Mammary epithelial cell (primary cell): ENCODE results near the gene RAI14.

ENCODE experiments used
- CTCF ChIP-seq, 2 donors: IDR thresholded peaks in 1 of 2; conservative IDR thresholded peaks in 1 of 2; 2 replicates each; pipeline ENCODE4 v1.5.1; 2011 to 2012; ENCODE audit warnings: inconsistent platforms in 2 of 2, low read length in 2 of 2, mild to moderate bottlenecking in 2 of 2, control low read depth in 1 of 2, low read depth in 1 of 2; ENCODE audit not compliant: insufficient read depth in 1 of 2; ENCODE audit errors: extremely low read depth in 1 of 2
- EZH2 ChIP-seq: IDR thresholded peaks from 2 replicates; pipeline ENCODE4 v1.6.1; 2012; ENCODE audit warnings: low read length, inconsistent platforms, borderline replicate concordance

- TF ChIP-seq CTCF (conservative IDR thresholded peaks at IDR 0.05 in 1 of 2, IDR thresholded peaks at IDR 0.05 in 1 of 2; ENCODE audit: extremely low read depth in 1 of 2, insufficient read depth in 1 of 2, low read depth in 1 of 2, low read length in 2 of 2) (no peak), EZH2 (no peak)
Observed at GRCh38 chr5:34806532-34806931, 150.4 kb downstream of the RAI14 start.
